Measurements from ENCODE around the gene DHX8. TPM values are rescaled to one million over a fixed set of nuclear protein-coding genes. Genes with fewer than 3 reads are reported as not detected.

DHX8 gene
- total RNA-seq, 4 donors from 2014 or later: 31.7 to 35.1 (median 33.4) TPM

DNA sequence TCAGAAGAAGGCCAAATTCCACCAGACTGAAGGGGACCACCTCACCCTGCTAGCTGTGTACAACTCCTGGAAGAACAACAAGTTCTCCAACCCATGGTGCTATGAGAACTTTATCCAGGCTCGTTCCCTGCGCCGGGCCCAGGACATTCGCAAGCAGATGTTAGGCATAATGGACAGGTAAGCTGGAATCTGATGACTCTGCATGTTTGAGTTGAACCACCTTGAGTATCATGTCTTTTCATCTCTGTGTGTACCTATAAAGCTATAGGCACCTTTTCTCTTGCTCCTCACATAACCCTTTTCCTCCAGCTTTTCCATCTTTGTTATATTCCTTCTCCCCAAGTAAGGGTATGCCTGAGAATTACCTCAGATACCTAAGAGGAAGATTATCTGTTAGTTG lies 37.6 kb downstream of the DHX8 start:
- Histone ChIP-seq H3K9me3 (no peaks in the 10 kb centered on the region), H3K27ac (replicated peaks in 1 of 4) (no peak overlapping the region), H3K27me3 (no peaks in the 10 kb centered on the region), H3K36me3 (peaks cover 76 to 100% (median 98%) of the 10 kb centered on the region in 4 donors), H3K4me3 (no peak overlapping the region), H3K4me1 (peaks cover 0 to 4% (median under 1%) of the 10 kb centered on the region in 4 donors)
- WGBS: 93% methylated on average over 4 of the region's 4 CpGs
- TF ChIP-seq EP300 (IDR thresholded peaks at IDR 0.05): no peak
- no peak for TF ChIP-seq POLR2A (IDR thresholded peaks at IDR 0.05; ENCODE audit: low read depth)
- TF ChIP-seq POLR2AphosphoS5 (IDR thresholded peaks at IDR 0.05): no peak
- TF ChIP-seq, protein P1, sequence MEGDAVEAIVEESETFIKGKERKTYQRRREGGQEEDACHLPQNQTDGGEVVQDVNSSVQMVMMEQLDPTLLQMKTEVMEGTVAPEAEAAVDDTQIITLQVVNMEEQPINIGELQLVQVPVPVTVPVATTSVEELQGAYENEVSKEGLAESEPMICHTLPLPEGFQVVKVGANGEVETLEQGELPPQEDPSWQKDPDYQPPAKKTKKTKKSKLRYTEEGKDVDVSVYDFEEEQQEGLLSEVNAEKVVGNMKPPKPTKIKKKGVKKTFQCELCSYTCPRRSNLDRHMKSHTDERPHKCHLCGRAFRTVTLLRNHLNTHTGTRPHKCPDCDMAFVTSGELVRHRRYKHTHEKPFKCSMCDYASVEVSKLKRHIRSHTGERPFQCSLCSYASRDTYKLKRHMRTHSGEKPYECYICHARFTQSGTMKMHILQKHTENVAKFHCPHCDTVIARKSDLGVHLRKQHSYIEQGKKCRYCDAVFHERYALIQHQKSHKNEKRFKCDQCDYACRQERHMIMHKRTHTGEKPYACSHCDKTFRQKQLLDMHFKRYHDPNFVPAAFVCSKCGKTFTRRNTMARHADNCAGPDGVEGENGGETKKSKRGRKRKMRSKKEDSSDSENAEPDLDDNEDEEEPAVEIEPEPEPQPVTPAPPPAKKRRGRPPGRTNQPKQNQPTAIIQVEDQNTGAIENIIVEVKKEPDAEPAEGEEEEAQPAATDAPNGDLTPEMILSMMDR (IDR thresholded peaks at IDR 0.05): no peak
- intact Hi-C loops (cut with DNase I): no loop called here
- DNase-seq (ENCODE audit: extremely low spot score): no peak

DNA sequence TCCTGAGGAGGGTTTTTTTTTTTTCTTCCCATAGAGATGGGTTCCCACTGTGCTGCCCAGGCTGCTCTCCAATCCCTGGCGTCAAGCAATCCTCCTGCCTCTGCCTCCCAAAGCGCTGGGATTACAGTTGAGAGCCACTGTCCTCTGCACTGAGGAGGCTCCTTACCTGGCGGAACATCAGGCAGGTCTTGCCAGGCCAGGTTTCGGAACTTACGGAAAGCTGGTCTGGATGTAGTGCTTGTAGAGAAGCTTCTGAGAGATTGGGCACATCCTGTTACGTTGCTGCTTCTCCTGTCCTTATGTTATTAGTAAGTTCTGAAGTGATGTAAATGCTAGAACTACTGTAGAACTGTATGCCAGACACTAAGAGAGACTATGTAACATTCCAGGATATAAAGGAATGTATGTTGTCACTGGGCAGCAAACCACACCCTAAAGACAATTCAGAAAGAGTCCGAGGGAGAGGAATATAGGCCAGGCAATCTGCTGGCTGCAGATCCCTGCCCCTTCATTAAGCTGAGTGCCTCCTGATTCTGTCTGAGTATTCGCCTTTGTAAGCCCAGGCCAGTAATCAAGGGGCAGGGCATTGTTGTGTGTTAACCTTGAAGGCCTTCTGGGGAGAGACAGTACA lies 41.3 kb downstream of the DHX8 start:
- peaks cover 63 to 81% (median 76%) of the 10 kb centered on the region in 4 donors for H3K36me3 ChIP-seq
- intact Hi-C loops (cut with DNase I): no loop called here

DNA sequence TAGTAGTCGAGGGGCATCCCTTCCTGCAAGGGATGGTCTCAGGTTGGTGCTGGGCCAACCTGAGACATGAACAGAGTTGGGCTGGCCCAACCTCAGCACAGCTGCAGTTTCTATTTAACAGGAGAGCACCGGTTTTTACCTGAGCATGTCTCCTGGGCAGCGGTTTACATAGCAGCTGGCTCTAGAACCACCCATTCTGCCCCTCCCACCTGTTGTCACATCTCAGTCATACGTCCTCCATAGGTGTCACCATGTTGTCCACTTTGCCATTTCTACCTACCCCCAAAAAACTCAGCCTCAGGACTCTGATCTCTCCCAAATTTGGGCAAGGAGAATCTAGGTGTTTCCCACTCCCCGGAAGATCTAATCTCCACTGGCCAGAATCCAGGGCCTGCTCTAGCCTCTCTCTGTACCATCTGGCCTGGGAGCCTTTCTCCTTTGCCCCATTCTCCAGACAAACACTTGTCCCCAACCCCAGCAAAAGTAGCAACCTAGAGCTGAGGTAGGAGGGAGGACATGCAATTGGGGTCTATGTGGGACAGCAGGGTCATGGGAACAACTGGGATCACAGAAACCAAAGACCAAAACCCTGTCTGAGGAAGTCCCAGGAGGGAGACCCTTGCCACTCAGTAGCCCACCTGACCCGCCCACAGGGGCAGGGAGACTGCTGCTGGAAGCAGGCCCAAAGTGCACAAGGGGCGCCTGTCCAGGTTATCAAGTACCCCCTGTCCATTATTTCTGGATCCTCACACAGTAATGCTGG lies 43.3 kb downstream of the DHX8 start:
- DNase-seq (ENCODE audit: extremely low spot score): no peak
- no peak overlapping the region for H3K27ac ChIP-seq (replicated peaks in 1 of 4)
- no peak overlapping the region for H3K4me3 ChIP-seq
- H3K9me3 ChIP-seq: no peaks in the 10 kb centered on the region
- H3K27me3 ChIP-seq: no peaks in the 10 kb centered on the region
- TF ChIP-seq, protein P1 (IDR thresholded peaks at IDR 0.05): no peak
- 85% methylated on average over 7 of the region's 7 CpGs for WGBS
- H3K4me1 ChIP-seq: peaks cover 16 to 31% (median 26%) of the 10 kb centered on the region in 4 donors
- H3K36me3 ChIP-seq: peaks cover 43 to 61% (median 56%) of the 10 kb centered on the region in 4 donors
- intact Hi-C loops (cut with DNase I): no loop called here

More for the DNA sequence above, 41.3 kb downstream of the DHX8 start:
- DNase-seq (ENCODE audit: extremely low spot score): no peak
- no peak for TF ChIP-seq EP300 (IDR thresholded peaks at IDR 0.05)
- TF ChIP-seq POLR2AphosphoS5 (IDR thresholded peaks at IDR 0.05): no peak
- no peak for TF ChIP-seq POLR2A (IDR thresholded peaks at IDR 0.05; ENCODE audit: low read depth)
- TF ChIP-seq, protein P1 (IDR thresholded peaks at IDR 0.05): no peak
- Histone ChIP-seq H3K27ac (replicated peaks in 1 of 4) (no peak overlapping the region), H3K9me3 (no peaks in the 10 kb centered on the region), H3K4me1 (peaks cover 3 to 17% (median 13%) of the 10 kb centered on the region in 4 donors), H3K4me3 (no peak overlapping the region), H3K27me3 (no peaks in the 10 kb centered on the region)
- 94% methylated on average over 8 of the region's 8 CpGs for WGBS

DNA sequence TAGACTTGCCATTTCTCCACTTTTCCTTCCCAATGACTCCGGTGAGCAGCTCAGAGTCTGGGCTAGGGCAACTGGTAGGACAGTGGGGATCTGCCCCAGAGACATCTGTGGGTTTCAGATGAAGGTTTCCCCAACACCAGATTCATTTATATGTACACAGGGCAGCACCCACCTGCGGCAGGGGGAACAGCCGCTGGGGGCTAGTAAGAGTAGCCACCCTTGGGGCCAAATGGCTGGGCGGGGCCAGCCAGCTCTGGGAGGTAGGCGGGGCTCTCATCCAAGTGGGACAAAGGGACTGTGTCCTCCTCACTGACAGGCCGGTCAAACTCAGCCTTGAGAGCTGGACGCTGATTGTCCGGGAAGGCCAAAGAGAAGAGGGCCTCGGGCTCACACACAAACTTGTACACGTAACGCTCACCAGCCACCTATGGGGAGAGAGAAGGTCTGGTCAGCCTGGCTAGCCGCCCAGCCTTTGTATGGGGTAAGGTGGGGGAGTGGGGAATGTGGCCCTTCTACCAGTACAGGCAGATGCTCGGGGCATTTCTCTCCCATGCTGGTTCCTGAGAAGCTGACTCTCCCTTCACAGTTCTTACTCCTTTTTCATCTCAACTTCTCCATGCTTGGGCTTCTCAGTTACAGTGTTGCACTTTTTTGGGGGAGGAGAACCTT lies 44.7 kb downstream of the DHX8 start:
- H3K36me3 ChIP-seq: peaks cover 30 to 47% (median 42%) of the 10 kb centered on the region in 4 donors
- TF ChIP-seq, protein P1 (IDR thresholded peaks at IDR 0.05): no peak
- no peak for TF ChIP-seq POLR2AphosphoS5 (IDR thresholded peaks at IDR 0.05)
- TF ChIP-seq POLR2A (IDR thresholded peaks at IDR 0.05; ENCODE audit: low read depth): no peak
- TF ChIP-seq EP300 (IDR thresholded peaks at IDR 0.05): no peak
- H3K9me3 ChIP-seq: no peaks in the 10 kb centered on the region
- 85% methylated on average over 5 of the region's 13 CpGs for WGBS
- no peaks in the 10 kb centered on the region for H3K27me3 ChIP-seq
- H3K27ac ChIP-seq (replicated peaks in 1 of 4): no peak overlapping the region
- peaks cover 16 to 31% (median 26%) of the 10 kb centered on the region in 4 donors for H3K4me1 ChIP-seq
- no peak for DNase-seq (ENCODE audit: extremely low spot score)
- intact Hi-C loops (cut with DNase I): no loop called here
- no peak overlapping the region for H3K4me3 ChIP-seq

All from esophagus muscularis mucosa (tissue), 4 donors.